SK-N-SH treated with all-trans-retinoic acid at 6 μM for 48 hours (cell line): ENCODE measurements around the gene MTAP.
A peak's percentile ranks its signal among the peaks of the same experiment; 100 is the strongest.

Experiments
- ATAC-seq: fragments of 200-7000 bp; cut with Tn5 transposase; 3 replicates; pipeline ENCODE4 v1.9.1; 2020; ENCODE audit warnings: mild to moderate bottlenecking, moderate library complexity
- ARNTL ChIP-seq: fragments of 450-650 bp; formaldehyde crosslinking; IDR thresholded peaks from 2 replicates; pipeline ENCODE4 v1.5.0; 2020; ENCODE audit warnings: low read depth, mild to moderate bottlenecking, moderate library complexity, borderline replicate concordance
- BACH2 ChIP-seq: fragments of 250-450 bp; sonication (Bioruptor Pico); IDR thresholded peaks from 2 replicates; pipeline ENCODE4 v1.9.0; 2021; ENCODE audit warnings: mild to moderate bottlenecking, borderline replicate concordance
- CREB5 ChIP-seq: fragments of 250-450 bp; sonication (Bioruptor Pico); IDR thresholded peaks from 2 replicates; pipeline ENCODE4 v1.5.1; 2020; ENCODE audit warnings: low read depth, mild to moderate bottlenecking, moderate library complexity
- CSDC2 ChIP-seq: fragments of 250-450 bp; sonication (Bioruptor Pico); IDR thresholded peaks from 2 replicates; pipeline ENCODE4 v1.5.0; 2020; ENCODE audit warnings: mild to moderate bottlenecking, moderate library complexity
- ESRRG ChIP-seq: fragments of 250-450 bp; sonication (Bioruptor Pico); IDR thresholded peaks from 2 replicates; pipeline ENCODE4 v1.6.1; 2021; ENCODE audit warnings: mild to moderate bottlenecking
- GLIS3 ChIP-seq: fragments of 250-450 bp; sonication (Bioruptor Pico); IDR thresholded peaks from 2 replicates; pipeline ENCODE4 v1.5.0; 2020; ENCODE audit warnings: mild to moderate bottlenecking, moderate library complexity
- ISL1 ChIP-seq: fragments of 250-450 bp; sonication (Bioruptor Pico); IDR thresholded peaks from 2 replicates; pipeline ENCODE4 v2.1.2; 2022; ENCODE audit warnings: mild to moderate bottlenecking, moderate library complexity
- OSR1 ChIP-seq: fragments of 250-450 bp; sonication (Bioruptor Pico); IDR thresholded peaks from 2 replicates; pipeline ENCODE4 v1.8.0; 2022; ENCODE audit warnings: moderate library complexity, mild to moderate bottlenecking, inconsistent platforms
- POU6F1 ChIP-seq: fragments of 250-450 bp; sonication (Bioruptor Pico); IDR thresholded peaks from 2 replicates; pipeline ENCODE4 v1.8.0; 2021; ENCODE audit warnings: low read depth, mild to moderate bottlenecking, moderate library complexity, borderline replicate concordance
- PPARA ChIP-seq: fragments of 250-450 bp; sonication (Bioruptor Pico); IDR thresholded peaks from 2 replicates; pipeline ENCODE4 v1.5.0; 2020; ENCODE audit warnings: mild to moderate bottlenecking, borderline replicate concordance
- RARB ChIP-seq: fragments of 250-450 bp; sonication (Bioruptor Pico); IDR thresholded peaks from 2 replicates; pipeline ENCODE4 v1.8.0; 2021; ENCODE audit warnings: mild to moderate bottlenecking, moderate library complexity
- SNAI2 ChIP-seq: fragments of 250-450 bp; sonication (Bioruptor Pico); IDR thresholded peaks from 2 replicates; pipeline ENCODE4 v1.5.0; 2020; ENCODE audit warnings: mild to moderate bottlenecking, moderate library complexity
- TCF4 ChIP-seq: fragments of 250-450 bp; sonication (Bioruptor Pico); IDR thresholded peaks from 2 replicates; pipeline ENCODE4 v1.8.0; 2021; ENCODE audit warnings: mild to moderate bottlenecking, moderate library complexity, borderline replicate concordance
- TOX ChIP-seq: fragments of 250-450 bp; sonication (Bioruptor Pico); IDR thresholded peaks from 2 replicates; pipeline ENCODE4 v1.8.0; 2021; ENCODE audit warnings: mild to moderate bottlenecking, moderate library complexity, borderline replicate concordance
- ZC3H10 ChIP-seq: fragments of 250-450 bp; sonication (Bioruptor Pico); IDR thresholded peaks from 2 replicates; pipeline ENCODE4 v1.5.1; 2021; ENCODE audit warnings: mild to moderate bottlenecking, moderate library complexity
- ZFP3 ChIP-seq: fragments of 250-450 bp; sonication (Bioruptor Pico); IDR thresholded peaks from 2 replicates; pipeline ENCODE4 v1.5.0; 2020; ENCODE audit warnings: mild to moderate bottlenecking, moderate library complexity
- ZFP30 ChIP-seq: fragments of 450-650 bp; formaldehyde crosslinking; IDR thresholded peaks from 2 replicates; pipeline ENCODE4 v1.5.0; 2022; ENCODE audit warnings: mild to moderate bottlenecking, moderate library complexity
- ZNF565 ChIP-seq: fragments of 450-650 bp; formaldehyde crosslinking; conservative IDR thresholded peaks from 2 replicates; pipeline ENCODE4 v1.5.0; 2020; ENCODE audit warnings: low read depth, mild to moderate bottlenecking, moderate library complexity
- ZNF70 ChIP-seq: fragments of 450-650 bp; formaldehyde crosslinking; IDR thresholded peaks from 2 replicates; pipeline ENCODE4 v1.5.0; 2020; ENCODE audit warnings: mild to moderate bottlenecking, moderate library complexity
- ZNF8 ChIP-seq: fragments of 450-650 bp; formaldehyde crosslinking; IDR thresholded peaks from 2 replicates; pipeline ENCODE4 v1.5.0; 2020; ENCODE audit warnings: mild to moderate bottlenecking, moderate library complexity
- TF ChIP-seq, protein P1 (sequence below): fragments of 250-450 bp; sonication (Bioruptor Pico); IDR thresholded peaks from 2 replicates; pipeline ENCODE4 v1.5.0; 2020; ENCODE audit warnings: mild to moderate bottlenecking, moderate library complexity
- TF ChIP-seq, protein P2 (sequence below): fragments of 250-450 bp; sonication (Bioruptor Pico); IDR thresholded peaks from 2 replicates; pipeline ENCODE4 v1.8.0; 2020; ENCODE audit warnings: mild to moderate bottlenecking, moderate library complexity, borderline replicate concordance
- TF ChIP-seq, protein P3 (sequence below): fragments of 250-450 bp; sonication (Bioruptor Pico); IDR thresholded peaks from 2 replicates; pipeline ENCODE4 v1.5.1; 2021; ENCODE audit warnings: mild to moderate bottlenecking, moderate library complexity

Gene MTAP

DNA sequence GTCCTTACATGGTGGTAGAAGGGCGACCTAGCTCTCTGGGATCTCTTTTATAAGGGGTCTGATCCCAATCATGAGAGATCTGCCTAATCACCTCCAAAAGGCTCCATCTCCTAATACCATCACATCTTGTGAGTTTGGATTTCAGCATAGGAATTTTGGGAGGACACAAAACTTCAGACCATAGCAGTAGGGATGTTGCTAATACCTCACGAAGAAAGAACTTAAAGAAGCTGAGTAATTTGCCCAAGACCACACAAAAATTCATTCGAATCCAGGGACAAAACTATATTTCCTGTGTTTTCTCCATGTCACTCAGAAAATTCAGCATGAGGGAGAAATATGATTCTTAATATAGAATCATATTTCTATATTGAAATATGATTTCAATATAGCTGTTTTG, 32.7 kb downstream of the MTAP start:
- TF ChIP-seq ZFP3 (CRISPR knock-in tag) (no peak), ZC3H10 (CRISPR knock-in tag) (no peak), PPARA (CRISPR knock-in tag) (no peak), ESRRG (CRISPR knock-in tag) (no peak), ISL1 (CRISPR knock-in tag) (no peak), ZNF565 (no peak)
- no peak for ATAC-seq

GRCh38 chr9:21836437-21837161, 34.2 kb downstream of the MTAP start:
- ATAC-seq, result peak; percentile 98
- TF ChIP-seq GLIS3 (CRISPR knock-in tag) (no peak), TCF4 (CRISPR knock-in tag) (no peak), ZFP3 (CRISPR knock-in tag) (no peak), TOX (no peak), PPARA (CRISPR knock-in tag) (no peak), ISL1 (CRISPR knock-in tag) (no peak), BACH2 (CRISPR knock-in tag) (no peak), ZNF70 (CRISPR knock-in tag) (no peak), OSR1 (CRISPR knock-in tag) (no peak), ZC3H10 (CRISPR knock-in tag) (no peak), POU6F1 (CRISPR knock-in tag) (no peak), ESRRG (CRISPR knock-in tag) (no peak), CSDC2 (CRISPR knock-in tag) (no peak)
- TF ChIP-seq, protein P1, sequence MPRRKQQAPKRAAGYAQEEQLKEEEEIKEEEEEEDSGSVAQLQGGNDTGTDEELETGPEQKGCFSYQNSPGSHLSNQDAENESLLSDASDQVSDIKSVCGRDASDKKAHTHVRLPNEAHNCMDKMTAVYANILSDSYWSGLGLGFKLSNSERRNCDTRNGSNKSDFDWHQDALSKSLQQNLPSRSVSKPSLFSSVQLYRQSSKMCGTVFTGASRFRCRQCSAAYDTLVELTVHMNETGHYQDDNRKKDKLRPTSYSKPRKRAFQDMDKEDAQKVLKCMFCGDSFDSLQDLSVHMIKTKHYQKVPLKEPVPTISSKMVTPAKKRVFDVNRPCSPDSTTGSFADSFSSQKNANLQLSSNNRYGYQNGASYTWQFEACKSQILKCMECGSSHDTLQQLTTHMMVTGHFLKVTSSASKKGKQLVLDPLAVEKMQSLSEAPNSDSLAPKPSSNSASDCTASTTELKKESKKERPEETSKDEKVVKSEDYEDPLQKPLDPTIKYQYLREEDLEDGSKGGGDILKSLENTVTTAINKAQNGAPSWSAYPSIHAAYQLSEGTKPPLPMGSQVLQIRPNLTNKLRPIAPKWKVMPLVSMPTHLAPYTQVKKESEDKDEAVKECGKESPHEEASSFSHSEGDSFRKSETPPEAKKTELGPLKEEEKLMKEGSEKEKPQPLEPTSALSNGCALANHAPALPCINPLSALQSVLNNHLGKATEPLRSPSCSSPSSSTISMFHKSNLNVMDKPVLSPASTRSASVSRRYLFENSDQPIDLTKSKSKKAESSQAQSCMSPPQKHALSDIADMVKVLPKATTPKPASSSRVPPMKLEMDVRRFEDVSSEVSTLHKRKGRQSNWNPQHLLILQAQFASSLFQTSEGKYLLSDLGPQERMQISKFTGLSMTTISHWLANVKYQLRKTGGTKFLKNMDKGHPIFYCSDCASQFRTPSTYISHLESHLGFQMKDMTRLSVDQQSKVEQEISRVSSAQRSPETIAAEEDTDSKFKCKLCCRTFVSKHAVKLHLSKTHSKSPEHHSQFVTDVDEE, result no peak

- TF ChIP-seq, protein P2, sequence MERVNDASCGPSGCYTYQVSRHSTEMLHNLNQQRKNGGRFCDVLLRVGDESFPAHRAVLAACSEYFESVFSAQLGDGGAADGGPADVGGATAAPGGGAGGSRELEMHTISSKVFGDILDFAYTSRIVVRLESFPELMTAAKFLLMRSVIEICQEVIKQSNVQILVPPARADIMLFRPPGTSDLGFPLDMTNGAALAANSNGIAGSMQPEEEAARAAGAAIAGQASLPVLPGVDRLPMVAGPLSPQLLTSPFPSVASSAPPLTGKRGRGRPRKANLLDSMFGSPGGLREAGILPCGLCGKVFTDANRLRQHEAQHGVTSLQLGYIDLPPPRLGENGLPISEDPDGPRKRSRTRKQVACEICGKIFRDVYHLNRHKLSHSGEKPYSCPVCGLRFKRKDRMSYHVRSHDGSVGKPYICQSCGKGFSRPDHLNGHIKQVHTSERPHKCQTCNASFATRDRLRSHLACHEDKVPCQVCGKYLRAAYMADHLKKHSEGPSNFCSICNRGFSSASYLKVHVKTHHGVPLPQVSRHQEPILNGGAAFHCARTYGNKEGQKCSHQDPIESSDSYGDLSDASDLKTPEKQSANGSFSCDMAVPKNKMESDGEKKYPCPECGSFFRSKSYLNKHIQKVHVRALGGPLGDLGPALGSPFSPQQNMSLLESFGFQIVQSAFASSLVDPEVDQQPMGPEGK (CRISPR knock-in tag), result no peak
- TF ChIP-seq SNAI2, result no peak
- no peak for TF ChIP-seq ZFP3 (CRISPR knock-in tag)
- TF ChIP-seq TOX, result no peak
- no peak for TF ChIP-seq TCF4 (CRISPR knock-in tag)
- no peak for TF ChIP-seq ZFP30 (CRISPR knock-in tag)
- no peak for TF ChIP-seq ESRRG (CRISPR knock-in tag)
- no peak for TF ChIP-seq ZNF70 (CRISPR knock-in tag)
- TF ChIP-seq, protein P1, result no peak
- no peak for TF ChIP-seq ARNTL (CRISPR knock-in tag)
- no peak for TF ChIP-seq POU6F1 (CRISPR knock-in tag)
- no peak for TF ChIP-seq OSR1 (CRISPR knock-in tag)
- TF ChIP-seq ZNF8 (CRISPR knock-in tag), result no peak
- no peak for TF ChIP-seq RARB (CRISPR knock-in tag)
- TF ChIP-seq ZNF565, result no peak
- TF ChIP-seq BACH2 (CRISPR knock-in tag), result no peak
- no peak for TF ChIP-seq CREB5 (CRISPR knock-in tag)
- TF ChIP-seq PPARA (CRISPR knock-in tag), result no peak
- TF ChIP-seq, protein P3, sequence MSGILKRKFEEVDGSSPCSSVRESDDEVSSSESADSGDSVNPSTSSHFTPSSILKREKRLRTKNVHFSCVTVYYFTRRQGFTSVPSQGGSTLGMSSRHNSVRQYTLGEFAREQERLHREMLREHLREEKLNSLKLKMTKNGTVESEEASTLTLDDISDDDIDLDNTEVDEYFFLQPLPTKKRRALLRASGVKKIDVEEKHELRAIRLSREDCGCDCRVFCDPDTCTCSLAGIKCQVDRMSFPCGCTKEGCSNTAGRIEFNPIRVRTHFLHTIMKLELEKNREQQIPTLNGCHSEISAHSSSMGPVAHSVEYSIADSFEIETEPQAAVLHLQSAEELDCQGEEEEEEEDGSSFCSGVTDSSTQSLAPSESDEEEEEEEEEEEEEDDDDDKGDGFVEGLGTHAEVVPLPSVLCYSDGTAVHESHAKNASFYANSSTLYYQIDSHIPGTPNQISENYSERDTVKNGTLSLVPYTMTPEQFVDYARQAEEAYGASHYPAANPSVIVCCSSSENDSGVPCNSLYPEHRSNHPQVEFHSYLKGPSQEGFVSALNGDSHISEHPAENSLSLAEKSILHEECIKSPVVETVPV (CRISPR knock-in tag), result no peak
- no peak for TF ChIP-seq ISL1 (CRISPR knock-in tag)
Measured at GRCh38 chr9:21837501-21837900, 35.1 kb downstream of the MTAP start.

More at GRCh38 chr9:21837501-21837900, 35.1 kb downstream of the MTAP start:
- ATAC-seq, result no peak
